ENCODE results near the gene CNOT3.

The CNOT3 gene

GRCh38 chr19:54153731-54154326 is 16.3 kb downstream of the CNOT3 start:
- Histone ChIP-seq H3K9me3 (ENCODE audit: severe bottlenecking) (no peaks in the 10 kb centered on the region), H3K36me3 (ENCODE audit: low read depth) (peaks cover 95% of the 10 kb centered on the region), H3K4me3 (ENCODE audit: severe bottlenecking) (no peak overlapping the region), H3K27ac (ENCODE audit: poor library complexity, severe bottlenecking) (no peak overlapping the region), H3K27me3 (ENCODE audit: insufficient read depth, poor library complexity, severe bottlenecking) (no peaks in the 10 kb centered on the region), H3K4me1 (ENCODE audit: insufficient read depth, poor library complexity, severe bottlenecking) (no peaks in the 10 kb centered on the region)
- TF ChIP-seq CTCF (IDR thresholded peaks at IDR 0.05; ENCODE audit: poor library complexity, severe bottlenecking) = no peak
- ATAC-seq (ENCODE audit: low read depth) (no peak; the same call in 2 of the 3 replicates), DNase-seq (ENCODE audit: low spot score) (no peak)

- Histone ChIP-seq H3K4me3 (ENCODE audit: severe bottlenecking) (no peak overlapping the region), H3K4me1 (ENCODE audit: insufficient read depth, poor library complexity, severe bottlenecking) (no peaks in the 10 kb centered on the region), H3K27me3 (ENCODE audit: insufficient read depth, poor library complexity, severe bottlenecking) (no peaks in the 10 kb centered on the region), H3K9me3 (ENCODE audit: severe bottlenecking) (no peaks in the 10 kb centered on the region), H3K36me3 (ENCODE audit: low read depth) (peaks cover 86% of the 10 kb centered on the region), H3K27ac (ENCODE audit: poor library complexity, severe bottlenecking) (no peak overlapping the region)
- DNase-seq (ENCODE audit: low spot score) (no peak), ATAC-seq (ENCODE audit: low read depth) (no peak)
- no peak for TF ChIP-seq CTCF (IDR thresholded peaks at IDR 0.05; ENCODE audit: poor library complexity, severe bottlenecking)
These were observed 17.2 kb downstream of the CNOT3 start for GRCh38 chr19:54154603-54155345.

GRCh38 chr19:54155694-54156093 is 18.1 kb downstream of the CNOT3 start:
- TF ChIP-seq CTCF (IDR thresholded peaks at IDR 0.05; ENCODE audit: poor library complexity, severe bottlenecking) = no peak
- Histone ChIP-seq H3K4me1 (ENCODE audit: insufficient read depth, poor library complexity, severe bottlenecking) (peaks cover under 1% of the 10 kb centered on the region), H3K9me3 (ENCODE audit: severe bottlenecking) (no peaks in the 10 kb centered on the region), H3K27me3 (ENCODE audit: insufficient read depth, poor library complexity, severe bottlenecking) (no peaks in the 10 kb centered on the region), H3K36me3 (ENCODE audit: low read depth) (peaks cover 77% of the 10 kb centered on the region), H3K4me3 (ENCODE audit: severe bottlenecking) (no peak overlapping the region), H3K27ac (ENCODE audit: poor library complexity, severe bottlenecking) (no peak overlapping the region)
- DNase-seq (ENCODE audit: low spot score) (no peak), ATAC-seq (ENCODE audit: low read depth) (no peak)

- Histone ChIP-seq H3K27ac (ENCODE audit: poor library complexity, severe bottlenecking) (no peak overlapping the region), H3K9me3 (ENCODE audit: severe bottlenecking) (no peaks in the 10 kb centered on the region), H3K27me3 (ENCODE audit: insufficient read depth, poor library complexity, severe bottlenecking) (no peaks in the 10 kb centered on the region), H3K4me1 (ENCODE audit: insufficient read depth, poor library complexity, severe bottlenecking) (peaks cover 3% of the 10 kb centered on the region), H3K4me3 (ENCODE audit: severe bottlenecking) (no peak overlapping the region), H3K36me3 (ENCODE audit: low read depth) (peaks cover 69% of the 10 kb centered on the region)
- ATAC-seq (ENCODE audit: low read depth) = no peak
- no peak for DNase-seq (ENCODE audit: low spot score)
- no peak for TF ChIP-seq CTCF (IDR thresholded peaks at IDR 0.05; ENCODE audit: poor library complexity, severe bottlenecking)
These were observed 18.9 kb downstream of the CNOT3 start for GRCh38 chr19:54156490-54156889.

- Histone ChIP-seq H3K27ac (ENCODE audit: poor library complexity, severe bottlenecking) (no peak overlapping the region), H3K36me3 (ENCODE audit: low read depth) (peaks cover 64% of the 10 kb centered on the region), H3K9me3 (ENCODE audit: severe bottlenecking) (no peaks in the 10 kb centered on the region), H3K4me1 (ENCODE audit: insufficient read depth, poor library complexity, severe bottlenecking) (peaks cover 5% of the 10 kb centered on the region), H3K4me3 (ENCODE audit: severe bottlenecking) (no peak overlapping the region), H3K27me3 (ENCODE audit: insufficient read depth, poor library complexity, severe bottlenecking) (no peaks in the 10 kb centered on the region)
- DNase-seq (ENCODE audit: low spot score) = no peak
- no peak for ATAC-seq (ENCODE audit: low read depth)
- TF ChIP-seq CTCF (IDR thresholded peaks at IDR 0.05; ENCODE audit: poor library complexity, severe bottlenecking) = no peak
These were observed 19.4 kb downstream of the CNOT3 start for GRCh38 chr19:54156953-54157352.
